ENCODE data around the gene WASF2. TPM values are rescaled to one million over a fixed set of nuclear protein-coding genes. Genes with fewer than 3 reads are reported as not detected.

Gene WASF2
- total and polyA plus RNA-seq, 2 donors (not counting 1 experiment from before 2014, with no cell fraction given): 26.3 to 66.9 TPM

GRCh38 chr1:27517907-27518718, 28.1 kb upstream of the WASF2 start:
- TF ChIP-seq EZH2 (IDR thresholded peaks at IDR 0.05; ENCODE audit: low read length, missing control alignments) (no peak), CTCF (conservative IDR thresholded peaks at IDR 0.05 in 1 of 2, IDR thresholded peaks at IDR 0.05 in 1 of 2; ENCODE audit: low read depth in 1 of 2, low read length in 2 of 2) (no peak)
- Histone ChIP-seq H3K9me3 (ENCODE audit: control insufficient read depth, insufficient read depth, low read depth, low read length) (no peaks in the 10 kb centered on the region), H3K4me1 (ENCODE audit: control insufficient read depth, extremely low read depth, insufficient read depth, low read length) (peaks cover 18% of the 10 kb centered on the region), H3K36me3 (ENCODE audit: control insufficient read depth, insufficient read depth, low read length) (no peaks in the 10 kb centered on the region), H3K27me3 (ENCODE audit: control insufficient read depth, insufficient read depth, low read length) (no peaks in the 10 kb centered on the region), H3K4me3 (replicated peaks in 1 of 4; ENCODE audit: control extremely low read depth in 1 of 4, insufficient read depth in 1 of 4, low read depth in 3 of 4, low read length in 4 of 4) (no peak overlapping the region), H3K79me2 (ENCODE audit: control insufficient read depth, insufficient read depth, low read length) (no peaks in the 10 kb centered on the region), H3K27ac (ENCODE audit: insufficient read depth, low read length) (no peak overlapping the region), H3K9ac (ENCODE audit: insufficient read depth, low read length) (no peak overlapping the region), H3K4me2 (ENCODE audit: extremely low read depth, insufficient read depth, low read length) (no peak overlapping the region), H4K20me1 (ENCODE audit: control insufficient read depth, extremely low read depth, insufficient read depth, low read length) (no peaks in the 10 kb centered on the region), H2AFZ (ENCODE audit: low read length) (no peak overlapping the region)
- no peak for DNase-seq (ENCODE audit: low read depth in 2 of 2)

GRCh38 chr1:27517301-27517700, 27.3 kb upstream of the WASF2 start:
- Histone ChIP-seq H3K27ac (ENCODE audit: insufficient read depth, low read length) (no peak overlapping the region), H4K20me1 (ENCODE audit: control insufficient read depth, extremely low read depth, insufficient read depth, low read length) (no peaks in the 10 kb centered on the region), H3K4me2 (ENCODE audit: extremely low read depth, insufficient read depth, low read length) (no peak overlapping the region), H3K4me3 (replicated peaks in 1 of 4; ENCODE audit: control extremely low read depth in 1 of 4, insufficient read depth in 1 of 4, low read depth in 3 of 4, low read length in 4 of 4) (no peak overlapping the region), H3K36me3 (ENCODE audit: control insufficient read depth, insufficient read depth, low read length) (no peaks in the 10 kb centered on the region), H3K4me1 (ENCODE audit: control insufficient read depth, extremely low read depth, insufficient read depth, low read length) (peaks cover 10% of the 10 kb centered on the region), H2AFZ (ENCODE audit: low read length) (no peak overlapping the region), H3K9ac (ENCODE audit: insufficient read depth, low read length) (no peak overlapping the region), H3K27me3 (ENCODE audit: control insufficient read depth, insufficient read depth, low read length) (no peaks in the 10 kb centered on the region), H3K79me2 (ENCODE audit: control insufficient read depth, insufficient read depth, low read length) (no peaks in the 10 kb centered on the region), H3K9me3 (ENCODE audit: control insufficient read depth, insufficient read depth, low read depth, low read length) (no peaks in the 10 kb centered on the region)
- no peak for DNase-seq (ENCODE audit: low read depth in 2 of 2)
- TF ChIP-seq EZH2 (IDR thresholded peaks at IDR 0.05; ENCODE audit: low read length, missing control alignments) (no peak), CTCF (conservative IDR thresholded peaks at IDR 0.05 in 1 of 2, IDR thresholded peaks at IDR 0.05 in 1 of 2; ENCODE audit: low read depth in 1 of 2, low read length in 2 of 2) (no peak)

GRCh38 chr1:27515626-27516025, 25.7 kb upstream of the WASF2 start:
- H3K27ac ChIP-seq (ENCODE audit: insufficient read depth, low read length): no peak overlapping the region

More at GRCh38 chr1:27515626-27516025, 25.7 kb upstream of the WASF2 start:
- H3K4me3 ChIP-seq (replicated peaks in 1 of 4; ENCODE audit: control extremely low read depth in 1 of 4, insufficient read depth in 1 of 4, low read depth in 3 of 4, low read length in 4 of 4): no peak overlapping the region
- TF ChIP-seq CTCF (conservative IDR thresholded peaks at IDR 0.05 in 1 of 2, IDR thresholded peaks at IDR 0.05 in 1 of 2; ENCODE audit: low read depth in 1 of 2, low read length in 2 of 2) (no peak), EZH2 (IDR thresholded peaks at IDR 0.05; ENCODE audit: low read length, missing control alignments) (no peak)
- H2AFZ ChIP-seq (ENCODE audit: low read length): no peak overlapping the region
- no peak for DNase-seq (ENCODE audit: low read depth in 2 of 2)
- no peaks in the 10 kb centered on the region for H3K79me2 ChIP-seq (ENCODE audit: control insufficient read depth, insufficient read depth, low read length)
- no peak overlapping the region for H3K9ac ChIP-seq (ENCODE audit: insufficient read depth, low read length)
- H3K27me3 ChIP-seq (ENCODE audit: control insufficient read depth, insufficient read depth, low read length): no peaks in the 10 kb centered on the region
- no peaks in the 10 kb centered on the region for H3K9me3 ChIP-seq (ENCODE audit: control insufficient read depth, insufficient read depth, low read depth, low read length)
- H3K4me2 ChIP-seq (ENCODE audit: extremely low read depth, insufficient read depth, low read length): no peak overlapping the region
- no peaks in the 10 kb centered on the region for H3K4me1 ChIP-seq (ENCODE audit: control insufficient read depth, extremely low read depth, insufficient read depth, low read length)
- no peaks in the 10 kb centered on the region for H4K20me1 ChIP-seq (ENCODE audit: control insufficient read depth, extremely low read depth, insufficient read depth, low read length)
- H3K36me3 ChIP-seq (ENCODE audit: control insufficient read depth, insufficient read depth, low read length): no peaks in the 10 kb centered on the region
